Breast epithelium (tissue), 4 donors: ENCODE results near the gene ZFR2. TPM values are rescaled to one million over a fixed set of nuclear protein-coding genes. Genes with fewer than 3 reads are reported as not detected.
"Not testable (repeated sequence)": the region's sequence is repeated elsewhere in the genome, so short reads cannot be mapped to it uniquely, and the experiment has no call there.

ENCODE experiments used
- DNase-seq, 2 donors: peaks; one replicate each; pipeline ENCODE4 v3.0.0-alpha.2; 2019; ENCODE audit warnings: low spot score in 2 of 2
- H3K27ac ChIP-seq, 2 donors: fragments of 200-600 bp; sonication (generic) in 1 of 2; one replicate each; pipeline ENCODE4 v1.5.1; 2016 to 2019; ENCODE audit warnings: mild to moderate bottlenecking in 1 of 2
- H3K27me3 ChIP-seq, 2 donors: fragments of 200-600 bp; sonication (generic) in 1 of 2; one replicate each; pipeline versions ENCODE4 v1.5.1 to v1.6.0; 2017 to 2019; ENCODE audit warnings: control low read depth in 1 of 2, mild to moderate bottlenecking in 1 of 2
- H3K36me3 ChIP-seq: fragments of 200-600 bp; one replicate; pipeline ENCODE4 v1.5.1; 2019
- H3K4me1 ChIP-seq, 2 donors: fragments of 200-600 bp; sonication (generic); one replicate each; pipeline ENCODE4 v1.5.1; 2016 to 2019; ENCODE audit warnings: control low read depth in 1 of 2
- H3K4me3 ChIP-seq, 3 donors: fragments of 200-600 bp; sonication (generic); 1 replicate in 2 of 3; 2 replicates in 1 of 3; pipeline ENCODE4 v1.5.1; 2016 to 2019; ENCODE audit warnings: mild to moderate bottlenecking in 3 of 3, moderate library complexity in 2 of 3
- H3K9me3 ChIP-seq, 2 donors: fragments of 200-600 bp; sonication (generic) in 1 of 2; one replicate each; pipeline ENCODE4 v1.5.1; 2016 to 2019; ENCODE audit warnings: control low read depth in 1 of 2
- POLR2A ChIP-seq: fragments of 450-650 bp; IDR thresholded peaks from one replicate; pipeline ENCODE4 v1.6.1; 2016; ENCODE audit warnings: antibody characterized with exemption, mild to moderate bottlenecking, moderate library complexity
- POLR2AphosphoS5 ChIP-seq, 3 donors: sonication (generic); formaldehyde crosslinking; IDR thresholded peaks; one replicate each; pipeline ENCODE4 v1.6.1; 2017; ENCODE audit warnings: antibody characterized with exemption in 3 of 3
- intact Hi-C: fragments of 100-400 bp; cut with DNase I; formaldehyde crosslinking; loops from one replicate; pipeline ENCODE4 v1.15.1; 2023; ENCODE audit warnings: low total_unique reads
- total RNA-seq, 3 donors: library from RNA; depleted of rRNA; stranded (reverse); fragments of >200 nt; gene quantifications; one replicate each; pipeline ENCODE4 v1.1.0, GENCODE V29; 2016
- TF ChIP-seq, protein P1 (sequence below), 3 donors: fragments of 450-650 bp; IDR thresholded peaks; one replicate each; pipeline ENCODE4 v1.5.1; 2016 to 2017; ENCODE audit warnings: antibody characterized with exemption in 3 of 3, mild to moderate bottlenecking in 3 of 3, moderate library complexity in 3 of 3

Gene ZFR2
- total RNA-seq, 3 donors from 2014 or later = 0.98 TPM; not detected in 2

DNA sequence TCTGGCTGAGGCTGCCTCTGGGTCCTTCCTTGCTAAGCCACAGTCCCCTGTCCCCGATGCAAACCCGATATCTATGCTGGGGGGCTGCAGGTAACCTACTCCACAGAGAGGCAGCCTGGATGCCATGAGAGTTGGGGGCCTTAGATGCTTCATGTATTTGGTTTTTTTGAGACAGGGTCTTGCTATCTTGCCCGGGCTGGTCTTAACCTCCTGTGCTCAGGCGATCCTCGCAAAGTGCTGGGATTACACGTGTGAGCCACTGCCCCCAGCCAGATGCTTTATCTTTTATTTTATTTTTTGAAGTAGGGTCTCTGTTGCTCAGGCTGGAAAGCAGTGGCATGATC, 13.2 kb upstream of the ZFR2 start:
- Histone ChIP-seq H3K27me3 (peaks cover 0 to 71% of the 10 kb centered on the region in 2 donors), H3K4me3 (no peak overlapping the region), H3K36me3 (no peaks in the 10 kb centered on the region), H3K27ac (no peak overlapping the region), H3K9me3 (no peaks in the 10 kb centered on the region), H3K4me1 (no peaks in the 10 kb centered on the region)
- DNase-seq = no peak
- intact Hi-C loops = no loop called here
- TF ChIP-seq, protein P1, sequence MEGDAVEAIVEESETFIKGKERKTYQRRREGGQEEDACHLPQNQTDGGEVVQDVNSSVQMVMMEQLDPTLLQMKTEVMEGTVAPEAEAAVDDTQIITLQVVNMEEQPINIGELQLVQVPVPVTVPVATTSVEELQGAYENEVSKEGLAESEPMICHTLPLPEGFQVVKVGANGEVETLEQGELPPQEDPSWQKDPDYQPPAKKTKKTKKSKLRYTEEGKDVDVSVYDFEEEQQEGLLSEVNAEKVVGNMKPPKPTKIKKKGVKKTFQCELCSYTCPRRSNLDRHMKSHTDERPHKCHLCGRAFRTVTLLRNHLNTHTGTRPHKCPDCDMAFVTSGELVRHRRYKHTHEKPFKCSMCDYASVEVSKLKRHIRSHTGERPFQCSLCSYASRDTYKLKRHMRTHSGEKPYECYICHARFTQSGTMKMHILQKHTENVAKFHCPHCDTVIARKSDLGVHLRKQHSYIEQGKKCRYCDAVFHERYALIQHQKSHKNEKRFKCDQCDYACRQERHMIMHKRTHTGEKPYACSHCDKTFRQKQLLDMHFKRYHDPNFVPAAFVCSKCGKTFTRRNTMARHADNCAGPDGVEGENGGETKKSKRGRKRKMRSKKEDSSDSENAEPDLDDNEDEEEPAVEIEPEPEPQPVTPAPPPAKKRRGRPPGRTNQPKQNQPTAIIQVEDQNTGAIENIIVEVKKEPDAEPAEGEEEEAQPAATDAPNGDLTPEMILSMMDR (IDR thresholded peaks at IDR 0.05) = no peak
- no peak for TF ChIP-seq POLR2A

DNA sequence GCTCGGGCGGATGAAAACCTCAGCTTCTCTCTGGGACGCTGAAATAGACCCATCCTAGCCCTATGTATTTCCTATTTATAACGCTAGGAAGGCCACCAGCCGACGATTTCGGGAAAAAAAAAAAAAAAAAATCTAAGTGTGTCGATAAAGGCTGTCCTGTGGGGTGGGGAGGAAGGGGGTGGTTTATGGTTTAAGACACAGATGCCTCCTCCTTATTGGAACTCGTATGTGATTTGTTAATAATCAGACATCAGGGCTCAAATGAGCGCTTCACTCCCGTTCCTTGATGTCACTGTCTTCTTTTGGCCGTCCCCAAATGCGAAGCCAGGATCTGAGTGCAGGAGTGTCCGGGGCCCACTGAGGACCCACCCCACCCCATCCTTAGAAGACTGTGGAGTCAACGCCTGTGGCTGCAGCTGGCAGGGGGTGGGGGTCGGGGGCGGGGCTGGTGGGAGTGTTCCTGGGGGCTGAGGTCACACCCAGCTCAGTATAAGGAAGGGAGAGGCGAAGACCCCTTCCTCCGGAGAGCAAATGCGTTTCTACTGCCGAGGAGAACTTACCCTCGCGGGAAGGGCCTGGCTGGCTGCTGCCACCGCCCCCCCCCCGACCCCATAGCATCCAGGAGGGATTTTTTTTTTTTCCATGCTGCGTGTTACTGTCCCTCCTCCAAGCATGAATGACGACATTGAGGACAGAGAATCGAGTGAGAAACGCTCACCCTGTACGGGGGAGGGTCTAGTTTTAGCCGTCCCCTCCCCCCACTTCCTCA, 12.6 kb upstream of the ZFR2 start:
- DNase-seq = no peak
- no peaks in the 10 kb centered on the region for H3K36me3 ChIP-seq
- H3K27me3 ChIP-seq = peaks cover 0 to 71% of the 10 kb centered on the region in 2 donors
- intact Hi-C loops = no loop called here
- TF ChIP-seq, protein P1 (IDR thresholded peaks at IDR 0.05) = no peak
- TF ChIP-seq POLR2A (no peak), POLR2AphosphoS5 (IDR thresholded peaks at IDR 0.05) (no peak)
- no peaks in the 10 kb centered on the region for H3K4me1 ChIP-seq
- H3K27ac ChIP-seq = no peak overlapping the region
- H3K4me3 ChIP-seq = no peak overlapping the region
- no peaks in the 10 kb centered on the region for H3K9me3 ChIP-seq

DNA sequence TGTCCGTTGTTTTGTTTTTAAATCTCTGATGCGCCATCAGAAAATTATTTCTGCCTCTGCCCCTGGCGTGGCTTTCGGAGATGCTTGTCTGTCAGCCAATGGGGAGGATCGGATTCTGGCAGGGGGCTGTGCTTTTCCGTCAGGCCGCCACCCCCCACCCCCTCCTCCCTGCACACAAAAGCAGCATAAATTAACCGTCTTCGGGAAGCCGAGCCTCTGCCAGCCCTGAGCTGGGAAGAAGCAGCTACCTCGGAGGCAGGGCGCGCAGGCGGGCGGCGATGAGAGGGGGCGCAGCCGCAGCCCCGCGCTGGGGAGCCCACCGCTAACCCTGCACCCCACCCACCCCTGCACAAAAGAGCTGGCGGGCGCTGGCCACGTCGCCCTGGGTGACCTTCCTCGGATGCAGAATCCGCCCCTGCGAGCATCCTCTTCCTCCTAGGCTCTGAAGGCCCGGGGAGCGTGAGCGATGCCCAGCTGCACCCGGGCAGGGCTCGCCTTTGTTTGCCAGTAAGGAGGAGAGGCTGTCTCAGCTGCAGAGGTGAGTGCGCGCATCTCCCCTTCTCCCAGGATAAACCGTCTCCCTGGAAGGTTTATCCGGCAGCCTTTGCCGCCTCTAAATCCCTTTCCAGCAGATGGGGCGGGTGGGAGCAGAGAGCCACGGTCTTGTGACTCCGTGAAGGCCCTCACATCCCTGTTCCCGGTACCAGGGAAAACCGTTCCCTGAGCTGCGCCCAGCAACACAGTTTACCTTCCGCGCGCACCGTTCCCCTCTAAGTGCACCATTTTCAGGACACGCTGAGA, 11.8 kb upstream of the ZFR2 start, which contains the start of gene ATCAY:
ATCAY (plus strand) TSS at position 215 of the 801 bp plus-strand sequence. CDS start 5,083 bp downstream, outside the sequence.
- Histone ChIP-seq H3K4me1 (no peaks in the 10 kb centered on the region), H3K9me3 (no peaks in the 10 kb centered on the region), H3K27me3 (peaks cover 0 to 69% of the 10 kb centered on the region in 2 donors), H3K4me3 (no peak within 1 kb of the TSS), H3K27ac (no peak within 1 kb of the TSS), H3K36me3 (no peaks in the 10 kb centered on the region)
- intact Hi-C loops = no loop called here
- no peak for DNase-seq
- TF ChIP-seq POLR2A = no peak
- TF ChIP-seq, protein P1 (IDR thresholded peaks at IDR 0.05) = no peak
- TF ChIP-seq POLR2AphosphoS5 (IDR thresholded peaks at IDR 0.05) = no peak

DNA sequence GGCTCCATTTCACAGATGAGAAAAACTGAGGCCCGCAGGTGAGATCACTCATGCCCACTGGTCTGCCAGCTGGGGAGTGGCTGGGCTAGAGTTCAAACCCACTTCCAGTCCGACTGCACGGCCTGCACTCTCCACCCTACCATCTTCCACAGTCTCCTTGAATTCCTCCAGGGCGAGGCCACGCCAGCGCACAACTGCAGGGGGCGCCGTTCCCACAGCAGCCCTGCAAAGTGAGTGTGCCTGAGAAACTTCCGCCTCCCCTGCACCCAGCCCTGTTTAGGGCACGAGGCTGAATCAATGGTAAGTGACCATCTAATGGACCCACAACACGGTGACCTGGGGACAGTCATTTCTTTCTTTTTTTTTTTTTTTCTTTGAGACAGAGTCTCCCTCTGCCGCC, 10.8 kb upstream of the ZFR2 start:
- H3K9me3 ChIP-seq = no peaks in the 10 kb centered on the region
- no peaks in the 10 kb centered on the region for H3K36me3 ChIP-seq
- no peak for DNase-seq
- H3K4me3 ChIP-seq = no peak overlapping the region
- TF ChIP-seq, protein P1 (IDR thresholded peaks at IDR 0.05) = no peak
- TF ChIP-seq POLR2AphosphoS5 (IDR thresholded peaks at IDR 0.05) (no peak), POLR2A (no peak)
- no peaks in the 10 kb centered on the region for H3K4me1 ChIP-seq
- peaks cover 0 to 67% of the 10 kb centered on the region in 2 donors for H3K27me3 ChIP-seq
- intact Hi-C loops = no loop called here
- H3K27ac ChIP-seq = no peak overlapping the region

DNA sequence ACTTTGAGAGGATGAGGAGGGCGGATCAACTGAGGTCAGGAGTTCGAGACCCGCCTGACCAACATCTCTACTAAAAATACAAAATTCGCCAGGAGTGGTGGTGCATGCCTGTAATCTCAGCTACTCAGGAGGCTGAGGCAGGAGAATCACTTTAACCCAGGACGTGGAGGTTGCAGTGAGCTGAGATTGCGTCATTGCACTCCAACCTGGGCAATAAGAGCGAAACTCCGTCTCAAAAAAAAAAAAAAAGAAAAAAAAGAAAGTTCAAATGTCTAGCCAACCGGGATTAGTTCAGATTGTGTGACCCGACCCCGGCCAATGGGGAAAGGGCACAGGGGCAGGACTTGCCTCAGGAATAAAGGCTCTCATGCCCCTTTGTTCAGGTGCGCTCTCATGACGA, 5.9 kb upstream of the ZFR2 start:
- DNase-seq, H3K4me1 ChIP-seq, H3K36me3 ChIP-seq, intact Hi-C loops, H3K27ac ChIP-seq, H3K9me3 ChIP-seq, H3K4me3 ChIP-seq: not testable (repeated sequence)
- peaks cover 0 to 35% of the 10 kb centered on the region in 2 donors for H3K27me3 ChIP-seq
